ENCODE results near the gene ASXL1. TPM values are rescaled to one million over a fixed set of nuclear protein-coding genes. Genes with fewer than 3 reads are reported as not detected.

ASXL1 gene
- total RNA-seq, 1 donor from 2014 or later = 70.2 TPM

- no peak for DNase-seq
These were observed 108.8 kb downstream of the ASXL1 start for GRCh38 chr20:32466739-32467505.

- no peak for DNase-seq
These were observed 109.6 kb downstream of the ASXL1 start for GRCh38 chr20:32467506-32468312.

- DNase-seq = no peak
These were observed 110.1 kb downstream of the ASXL1 start for GRCh38 chr20:32468313-32468640.

GRCh38 chr20:32468860-32469259 is 110.7 kb downstream of the ASXL1 start:
- DNase-seq = no peak

- DNase-seq = no peak
These were observed 112.1 kb downstream of the ASXL1 start for GRCh38 chr20:32470025-32470861.

GRCh38 chr20:32470940-32471339 is 112.8 kb downstream of the ASXL1 start:
- no peak for DNase-seq

- DNase-seq = no peak
These were observed 114.6 kb downstream of the ASXL1 start for GRCh38 chr20:32472581-32473207.

GRCh38 chr20:32473231-32474008 is 115.3 kb downstream of the ASXL1 start:
- DNase-seq = no peak

GRCh38 chr20:32474009-32474716 is 116.0 kb downstream of the ASXL1 start:
- DNase-seq = no peak

GRCh38 chr20:32474717-32474966 is 116.5 kb downstream of the ASXL1 start:
- DNase-seq = no peak

GRCh38 chr20:32474967-32475811 is 117.1 kb downstream of the ASXL1 start:
- DNase-seq = peak; percentile 35

- DNase-seq = no peak
These were observed 118.8 kb downstream of the ASXL1 start for GRCh38 chr20:32476684-32477593.

GRCh38 chr20:32477594-32478512 is 119.7 kb downstream of the ASXL1 start:
- no peak for DNase-seq

- DNase-seq = no peak
These were observed 120.4 kb downstream of the ASXL1 start for GRCh38 chr20:32478576-32478975.

- no peak for DNase-seq
These were observed 120.9 kb downstream of the ASXL1 start for GRCh38 chr20:32479012-32479411.

- no peak for DNase-seq
These were observed 121.6 kb downstream of the ASXL1 start for GRCh38 chr20:32479697-32480171.

GRCh38 chr20:32480371-32481241 is 122.5 kb downstream of the ASXL1 start:
- DNase-seq = no peak
